ENCODE measurements around the gene CAMKV.

Gene CAMKV

DNA sequence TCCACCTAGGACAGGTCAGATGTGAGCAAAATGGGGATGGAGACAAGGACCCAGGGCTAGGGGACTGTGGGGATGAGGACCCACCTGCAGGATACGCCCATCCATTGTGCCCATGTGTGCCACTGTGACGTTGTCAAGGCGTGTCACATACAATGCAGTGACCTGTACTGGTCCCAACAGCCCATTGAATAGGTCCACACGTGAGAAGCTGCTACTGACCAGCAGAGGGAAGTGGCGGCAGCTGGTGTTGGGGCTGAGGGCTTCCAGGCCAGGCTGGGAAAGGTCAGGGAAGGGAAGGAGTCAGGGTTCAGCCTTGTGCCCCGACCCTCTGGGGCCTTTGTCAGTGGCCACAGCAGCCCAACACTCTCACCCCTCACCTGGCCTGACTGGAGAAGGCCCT lies 29.3 kb upstream of the CAMKV start:
- DNase-seq (ENCODE audit: low read depth in 1 of 2, low spot score in 1 of 2) = no peak

DNA sequence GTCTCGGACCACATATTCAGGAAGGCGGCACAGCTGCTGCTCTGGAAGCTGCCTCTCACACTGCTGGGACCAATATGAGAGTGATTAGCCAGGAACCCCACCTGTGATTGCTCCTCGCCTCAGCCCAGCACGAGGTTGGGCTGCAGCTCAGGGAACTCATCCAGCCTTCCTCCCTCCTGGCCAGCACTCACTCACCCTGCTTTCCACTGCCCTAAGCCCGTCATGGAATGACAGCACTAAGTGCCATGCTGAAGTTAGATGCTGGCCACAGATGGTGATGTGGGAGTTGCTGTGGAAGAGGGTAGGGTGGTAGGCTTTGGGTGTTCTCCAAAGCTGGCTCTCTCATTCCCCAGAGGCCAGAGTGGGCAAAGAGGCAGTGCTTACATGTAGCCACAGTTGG lies 26.6 kb upstream of the CAMKV start:
- no peak for DNase-seq (ENCODE audit: low read depth in 1 of 2, low spot score in 1 of 2)

DNA sequence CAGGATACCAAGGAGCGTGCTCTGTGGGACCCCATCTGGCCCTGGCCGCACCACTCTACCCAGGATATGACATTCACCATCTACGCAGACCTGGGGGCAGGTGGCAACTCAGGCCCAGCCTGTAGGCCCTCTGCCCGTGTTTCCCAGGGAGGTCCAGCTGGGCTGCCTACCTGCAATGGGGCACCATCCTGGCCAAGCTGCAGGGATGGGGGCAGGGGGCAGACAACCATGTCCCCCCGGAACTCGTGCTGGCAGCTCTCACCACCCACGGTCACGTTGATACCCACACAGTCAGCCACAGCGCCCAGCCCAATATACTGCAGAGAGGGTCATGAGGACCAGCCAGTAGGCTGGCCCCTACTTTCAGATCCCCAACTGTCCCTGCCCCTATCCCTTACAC lies 26.1 kb upstream of the CAMKV start:
- no peak for DNase-seq (ENCODE audit: low read depth in 1 of 2, low spot score in 1 of 2)

- no peak for DNase-seq (ENCODE audit: low read depth in 1 of 2, low spot score in 1 of 2)
Measured at GRCh38 chr3:49889296-49889695, 19.6 kb upstream of the CAMKV start.

DNA sequence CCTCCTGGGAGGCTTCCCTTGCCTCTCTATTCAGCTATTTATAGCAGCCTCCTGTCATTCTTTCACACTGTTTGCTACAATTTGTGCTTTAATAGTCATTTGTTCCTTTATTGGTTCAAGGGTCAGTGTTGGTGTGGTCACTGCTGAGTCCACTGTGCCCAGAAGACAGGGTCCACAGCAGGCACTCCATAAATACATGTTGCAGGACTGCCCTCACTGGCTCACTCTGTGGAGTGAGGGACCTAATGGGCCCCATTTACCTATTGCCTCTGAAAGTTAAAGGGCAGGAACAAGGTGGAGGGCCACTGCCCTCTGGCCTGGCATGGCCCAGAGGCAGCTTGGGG lies 17.2 kb upstream of the CAMKV start:
- DNase-seq (ENCODE audit: low read depth in 1 of 2, low spot score in 1 of 2) = no peak

DNA sequence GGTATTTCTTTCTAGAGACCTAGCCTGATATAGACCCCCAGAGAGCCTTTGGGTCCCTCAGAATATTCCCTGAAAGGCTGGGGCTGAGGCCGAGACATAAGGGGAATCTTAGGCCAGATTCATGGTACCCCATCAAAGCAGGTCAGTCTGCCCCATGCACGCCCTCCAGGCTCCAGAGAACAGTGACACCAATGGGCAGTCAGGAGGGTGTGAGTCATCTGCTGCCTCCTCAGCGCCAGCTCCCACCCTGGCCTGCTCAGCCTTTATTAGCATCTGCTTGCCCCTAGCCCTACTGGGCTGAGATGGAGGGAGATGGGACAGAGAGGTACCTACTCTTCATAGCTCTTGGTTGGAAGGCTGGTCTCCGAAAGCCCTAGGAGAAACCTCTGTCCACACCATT lies 14.3 kb upstream of the CAMKV start:
- DNase-seq (ENCODE audit: low read depth in 1 of 2, low spot score in 1 of 2) = no peak

- DNase-seq (ENCODE audit: low read depth in 1 of 2, low spot score in 1 of 2) = no peak
Measured at GRCh38 chr3:49882166-49882565, 12.5 kb upstream of the CAMKV start.

GRCh38 chr3:49880581-49881315 lies 11.0 kb upstream of the CAMKV start:
- no peak for DNase-seq (ENCODE audit: low read depth in 1 of 2, low spot score in 1 of 2)

- no peak for DNase-seq (ENCODE audit: low read depth in 1 of 2, low spot score in 1 of 2)
Measured at GRCh38 chr3:49879721-49880120, 10.0 kb upstream of the CAMKV start.

DNA sequence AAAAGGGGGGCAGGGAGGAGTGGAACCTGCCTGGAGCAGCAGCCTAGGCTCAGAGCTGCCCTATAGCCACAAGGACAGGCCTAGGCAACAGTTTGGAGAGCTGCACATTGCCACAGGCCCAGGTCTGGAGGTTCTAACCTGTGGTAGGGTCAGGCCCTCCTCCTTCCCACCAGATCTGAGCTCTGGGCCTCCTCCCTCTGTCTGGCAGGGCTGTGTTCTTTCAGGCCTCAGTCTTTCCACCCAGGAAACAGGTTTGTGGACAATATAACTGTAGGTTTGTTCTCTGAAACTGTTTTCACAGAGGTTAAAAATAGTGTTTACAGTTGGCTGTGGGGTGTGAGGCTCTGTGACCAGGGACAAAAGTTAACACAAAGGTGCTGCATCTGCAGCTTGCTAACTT lies 9.0 kb upstream of the CAMKV start:
- DNase-seq (ENCODE audit: low read depth in 1 of 2, low spot score in 1 of 2) = no peak

- no peak for DNase-seq (ENCODE audit: low read depth in 1 of 2, low spot score in 1 of 2)
Measured at GRCh38 chr3:49877716-49878115, 8.0 kb upstream of the CAMKV start.

DNA sequence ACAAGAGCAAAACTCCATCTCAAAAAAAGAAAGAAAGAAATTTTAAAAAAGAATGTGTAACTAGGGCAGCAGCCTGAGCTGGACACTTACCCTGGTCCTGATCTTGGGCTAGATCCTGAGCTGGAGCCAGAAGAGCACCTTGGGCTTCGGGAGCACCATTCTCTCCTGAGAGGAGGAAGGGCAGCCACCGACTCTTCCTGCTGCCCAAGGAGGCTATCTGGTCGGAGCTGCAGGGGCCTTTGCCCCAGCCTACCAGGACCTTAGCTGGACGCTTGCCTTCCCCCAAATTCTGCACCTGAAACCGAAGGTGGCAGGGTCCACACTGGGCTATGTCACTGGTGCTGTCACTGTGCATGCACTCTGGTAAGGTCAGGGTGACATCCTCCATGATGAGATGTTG lies 6.9 kb upstream of the CAMKV start:
- DNase-seq (ENCODE audit: low read depth in 1 of 2, low spot score in 1 of 2) = no peak

DNA sequence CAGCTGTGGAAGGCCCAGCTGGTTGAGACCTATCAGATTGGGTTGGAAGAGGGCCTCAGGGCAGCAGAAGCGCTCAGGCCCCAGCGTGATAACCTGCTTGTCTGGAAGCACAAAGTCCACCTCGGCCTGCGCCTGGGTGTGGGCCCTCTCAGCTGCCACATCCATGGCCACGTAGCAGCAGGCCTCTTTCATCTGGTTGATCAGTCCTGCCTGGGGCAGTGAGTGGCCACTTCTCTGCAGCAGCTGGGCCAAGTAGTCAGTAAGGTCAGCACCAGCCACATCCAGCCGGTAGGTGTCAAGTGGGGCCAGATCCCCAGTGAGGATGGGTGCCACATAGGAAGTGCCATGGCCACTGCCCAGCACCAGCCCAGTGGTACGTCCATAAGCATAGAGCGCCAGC lies 3.9 kb upstream of the CAMKV start:
- no peak for DNase-seq (ENCODE audit: low read depth in 1 of 2, low spot score in 1 of 2)

DNA sequence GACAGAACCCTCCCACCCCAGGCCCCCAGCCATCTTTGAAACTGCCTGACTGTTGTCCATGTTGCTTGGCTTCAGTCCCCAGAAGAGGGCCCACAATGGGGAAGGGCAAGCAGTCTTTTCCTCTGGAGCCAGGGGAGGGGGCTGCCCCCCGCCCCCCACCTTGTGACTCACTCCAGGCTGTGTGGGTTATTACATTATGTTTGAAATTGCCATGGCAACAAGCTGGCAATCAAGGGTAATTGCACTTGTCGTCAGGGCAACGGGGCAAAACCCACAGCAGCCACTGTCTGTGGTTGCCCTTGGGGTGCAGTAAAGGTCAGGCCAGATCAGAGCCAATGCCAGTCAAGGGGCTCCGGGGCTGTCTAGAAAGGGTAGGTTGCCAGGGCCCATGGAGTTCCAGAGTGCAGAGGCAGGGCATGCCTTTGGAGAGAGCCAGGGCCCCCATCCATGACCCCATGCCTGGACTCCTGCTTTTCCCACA lies 3.1 kb upstream of the CAMKV start:
- DNase-seq (ENCODE audit: low read depth in 1 of 2, low spot score in 1 of 2) = no peak

DNA sequence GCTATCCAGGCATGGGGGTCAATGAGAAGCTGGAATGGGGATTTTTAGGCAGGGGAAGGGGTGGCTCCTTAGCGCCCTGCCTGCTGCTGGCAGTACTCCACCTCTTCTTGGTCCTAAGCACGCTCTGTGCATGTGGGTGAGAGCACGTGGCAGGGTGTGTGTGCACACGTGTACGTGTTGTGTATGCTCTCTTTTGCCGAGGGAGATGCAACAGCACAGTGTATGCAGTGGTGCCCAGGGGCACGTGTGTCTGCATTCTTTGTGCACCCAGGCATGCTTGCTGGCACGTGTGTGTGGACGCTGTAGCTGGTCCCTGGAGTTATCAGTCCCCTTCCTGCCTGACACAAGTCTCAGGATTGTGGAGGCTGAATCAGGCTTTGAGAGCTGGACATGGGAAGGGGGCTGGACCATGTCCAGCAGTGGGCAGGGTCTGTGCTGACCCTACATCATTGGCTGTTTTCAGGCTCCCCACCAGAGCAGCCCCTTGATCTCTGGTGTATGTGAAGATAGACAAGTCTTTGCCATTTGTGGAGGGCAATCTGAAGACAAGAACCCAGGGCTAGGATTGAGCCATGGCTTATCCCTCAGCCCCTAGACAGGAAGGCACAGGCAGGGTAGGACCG lies 1.9 kb upstream of the CAMKV start:
- DNase-seq (ENCODE audit: low read depth in 1 of 2, low spot score in 1 of 2) = no peak

- no peak for DNase-seq (ENCODE audit: low read depth in 1 of 2, low spot score in 1 of 2)
Measured at GRCh38 chr3:49868862-49869466, 742 bp downstream of the CAMKV start.

- DNase-seq (ENCODE audit: low read depth in 1 of 2, low spot score in 1 of 2) = no peak
Measured at GRCh38 chr3:49867871-49868321, 1.8 kb downstream of the CAMKV start.

GRCh38 chr3:49867400-49867799 lies 2.3 kb downstream of the CAMKV start:
- DNase-seq (ENCODE audit: low read depth in 1 of 2, low spot score in 1 of 2) = no peak

DNA sequence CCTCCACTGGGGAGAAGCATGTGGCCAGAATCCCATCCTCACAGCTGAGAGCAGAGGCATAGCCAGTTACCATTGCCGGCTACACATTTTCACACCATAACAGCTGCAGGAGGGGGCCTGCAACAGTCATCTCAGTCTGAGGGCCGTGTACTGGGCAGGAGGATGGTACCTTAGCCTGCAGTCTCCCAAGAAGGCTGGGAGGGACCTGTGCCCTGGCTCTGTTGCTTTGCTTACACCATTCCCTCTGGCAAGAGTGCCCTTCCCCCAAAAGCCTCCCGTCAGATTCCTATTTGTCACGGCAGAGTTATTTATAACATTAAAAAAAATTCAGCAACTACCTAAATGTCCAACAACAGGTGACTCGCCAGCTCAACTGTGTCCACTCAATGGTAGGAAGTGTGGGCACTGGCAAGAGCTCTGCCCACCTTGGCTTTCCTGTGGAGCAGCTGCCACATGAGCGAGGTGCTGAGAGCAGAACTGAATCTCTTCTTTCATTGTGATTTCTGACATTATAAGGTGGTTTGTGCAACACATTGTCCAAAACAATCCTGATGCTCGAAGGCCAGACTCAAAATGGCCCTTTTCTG lies 4.4 kb downstream of the CAMKV start:
- DNase-seq (ENCODE audit: low read depth in 1 of 2, low spot score in 1 of 2) = no peak

DNA sequence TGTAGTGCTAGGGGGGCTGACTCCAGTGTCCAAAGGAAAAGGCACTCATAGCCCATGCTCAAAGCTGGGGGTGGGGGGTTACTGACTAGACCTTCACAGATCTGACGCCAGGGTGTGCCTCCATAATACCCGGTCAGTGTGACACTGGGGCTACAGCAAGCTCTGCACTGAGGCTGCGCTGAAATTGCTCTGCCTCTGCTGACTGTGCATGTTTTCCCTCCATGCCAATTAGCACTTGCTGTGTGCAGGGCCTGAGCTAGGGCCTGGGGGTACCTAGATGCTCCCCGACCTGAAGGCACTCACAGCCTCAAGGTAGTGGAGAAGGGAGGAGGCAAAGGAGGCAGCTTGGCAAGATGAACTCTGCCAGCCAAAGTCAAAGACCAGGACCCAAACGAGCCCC lies 5.2 kb downstream of the CAMKV start:
- no peak for DNase-seq (ENCODE audit: low read depth in 1 of 2, low spot score in 1 of 2)

DNA sequence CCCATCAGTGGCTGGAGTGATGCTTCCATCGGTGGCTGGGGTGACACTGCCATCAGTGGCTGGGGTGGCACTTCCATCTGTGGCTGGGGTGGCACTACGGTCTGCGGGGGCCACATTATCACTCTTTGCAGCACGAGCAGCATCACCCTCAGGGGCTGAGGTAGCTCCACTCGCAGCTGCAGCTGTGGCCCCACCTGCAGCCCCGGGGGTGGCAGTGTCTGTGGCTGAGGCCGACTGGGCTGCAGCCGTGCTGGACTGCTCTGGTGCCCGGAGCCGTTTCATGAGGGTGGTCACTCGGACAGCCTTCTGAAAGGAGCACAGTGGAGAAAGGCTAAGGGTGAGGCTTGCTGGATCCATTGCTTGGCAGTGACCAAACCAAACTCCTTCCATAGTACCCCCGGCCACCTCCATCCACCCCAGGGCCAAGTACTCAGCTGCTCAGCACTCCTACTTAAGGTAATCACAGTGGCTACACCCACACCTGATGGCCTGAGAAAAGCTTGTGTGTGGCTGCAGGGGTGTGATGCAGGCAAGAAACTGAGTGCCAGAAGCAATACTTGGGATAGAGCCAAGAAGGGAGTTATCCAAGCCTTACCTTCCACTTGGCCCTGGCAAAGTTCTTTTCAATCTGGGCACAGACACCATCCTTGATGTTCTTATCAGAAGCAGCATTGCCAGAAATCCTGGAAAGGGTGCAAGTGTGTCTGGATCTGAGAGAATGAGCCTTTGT lies 10.0 kb downstream of the CAMKV start:
- DNase-seq (ENCODE audit: low read depth in 1 of 2, low spot score in 1 of 2) = no peak

Data from stimulated activated CD4-positive, alpha-beta T cell treated with anti-CD3 and anti-CD28 coated beads, Interleukin-15, amount 100 ng/mL, for 1 hour (primary cell).